A549 (cell line): ENCODE measurements around the gene FRRS1L.

Source experiments
- CBX2 ChIP-seq: fragments of 200-600 bp; sonication (generic); IDR thresholded peaks from 2 replicates; pipeline ENCODE4 v1.6.1; 2016; ENCODE audit warnings: low read depth, mild to moderate bottlenecking, borderline replicate concordance
- CEBPB ChIP-seq, 2 experiments: fragments of >200 bp in 1 of 2; sonication (Bioruptor Twin) in 1 of 2; formaldehyde crosslinking in 1 of 2; IDR thresholded peaks; 2 replicates each; pipeline ENCODE4 v1.6.1; 2012 to 2016
- CHD2 ChIP-seq: fragments of 150-350 bp; IDR thresholded peaks from 2 replicates; pipeline ENCODE4 v1.6.1; 2014; ENCODE audit warnings: low read length; ENCODE audit not compliant: partially characterized antibody
- ESRRA ChIP-seq: fragments of 150-350 bp; IDR thresholded peaks from 2 replicates; pipeline ENCODE4 v1.6.1; 2014; ENCODE audit warnings: mild to moderate bottlenecking, low read length, borderline replicate concordance
- HOXA7 ChIP-seq: fragments of 250-450 bp; sonication (Bioruptor Pico); IDR thresholded peaks from 2 replicates; pipeline ENCODE4 v1.5.0; 2020; ENCODE audit warnings: mild to moderate bottlenecking, moderate library complexity
- MAZ ChIP-seq: fragments of 150-350 bp; IDR thresholded peaks from 2 replicates; pipeline ENCODE4 v1.6.1; 2014; ENCODE audit warnings: antibody characterized with exemption, low read depth, low read length, borderline replicate concordance
- NFE2L2 ChIP-seq: fragments of 150-350 bp; conservative IDR thresholded peaks from 2 replicates; pipeline ENCODE4 v1.6.1; 2014; ENCODE audit warnings: low read length
- POLR2A ChIP-seq: IDR thresholded peaks from 2 replicates; pipeline ENCODE4 v1.6.1; 2012; ENCODE audit warnings: mild to moderate bottlenecking, low read length
- TF ChIP-seq, protein P1 (sequence below): fragments of >200 bp; sonication (Bioruptor Twin); formaldehyde crosslinking; IDR thresholded peaks from 3 replicates; pipeline ENCODE4 v1.5.1; 2016

DNA sequence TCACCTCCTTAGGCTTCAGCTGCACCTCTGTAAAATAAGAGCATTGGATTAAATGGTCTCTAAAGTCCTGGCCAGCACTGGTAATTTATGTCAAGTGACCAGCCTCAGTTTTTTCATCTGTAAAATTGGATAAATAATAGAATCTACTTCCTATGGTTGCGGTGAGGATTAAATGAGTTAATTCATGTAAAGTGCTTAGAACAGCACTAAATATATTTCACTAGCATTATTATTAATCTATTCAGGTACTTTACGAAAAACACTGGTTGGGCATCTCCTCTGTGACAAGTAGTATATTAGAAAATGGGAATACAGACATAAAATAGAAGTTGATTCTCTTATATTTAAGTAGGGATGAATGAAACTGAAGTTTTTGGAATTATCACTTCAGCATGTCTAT is 33.5 kb downstream of the FRRS1L start:
- TF ChIP-seq CHD2 (no peak), ESRRA (no peak), MAZ (no peak), NFE2L2 (no peak), POLR2A (no peak), CBX2 (no peak), HOXA7 (no peak), CEBPB (IDR thresholded peaks at IDR 0.05) (no peak)
- TF ChIP-seq, protein P1, sequence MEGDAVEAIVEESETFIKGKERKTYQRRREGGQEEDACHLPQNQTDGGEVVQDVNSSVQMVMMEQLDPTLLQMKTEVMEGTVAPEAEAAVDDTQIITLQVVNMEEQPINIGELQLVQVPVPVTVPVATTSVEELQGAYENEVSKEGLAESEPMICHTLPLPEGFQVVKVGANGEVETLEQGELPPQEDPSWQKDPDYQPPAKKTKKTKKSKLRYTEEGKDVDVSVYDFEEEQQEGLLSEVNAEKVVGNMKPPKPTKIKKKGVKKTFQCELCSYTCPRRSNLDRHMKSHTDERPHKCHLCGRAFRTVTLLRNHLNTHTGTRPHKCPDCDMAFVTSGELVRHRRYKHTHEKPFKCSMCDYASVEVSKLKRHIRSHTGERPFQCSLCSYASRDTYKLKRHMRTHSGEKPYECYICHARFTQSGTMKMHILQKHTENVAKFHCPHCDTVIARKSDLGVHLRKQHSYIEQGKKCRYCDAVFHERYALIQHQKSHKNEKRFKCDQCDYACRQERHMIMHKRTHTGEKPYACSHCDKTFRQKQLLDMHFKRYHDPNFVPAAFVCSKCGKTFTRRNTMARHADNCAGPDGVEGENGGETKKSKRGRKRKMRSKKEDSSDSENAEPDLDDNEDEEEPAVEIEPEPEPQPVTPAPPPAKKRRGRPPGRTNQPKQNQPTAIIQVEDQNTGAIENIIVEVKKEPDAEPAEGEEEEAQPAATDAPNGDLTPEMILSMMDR, result no peak
